ENCODE results near the gene C1QTNF6. TPM values are rescaled to one million over a fixed set of nuclear protein-coding genes. Genes with fewer than 3 reads are reported as not detected.

C1QTNF6 gene
- total RNA-seq, 2 experiments from 2014 or later: 2.9 to 3.4 TPM

DNA sequence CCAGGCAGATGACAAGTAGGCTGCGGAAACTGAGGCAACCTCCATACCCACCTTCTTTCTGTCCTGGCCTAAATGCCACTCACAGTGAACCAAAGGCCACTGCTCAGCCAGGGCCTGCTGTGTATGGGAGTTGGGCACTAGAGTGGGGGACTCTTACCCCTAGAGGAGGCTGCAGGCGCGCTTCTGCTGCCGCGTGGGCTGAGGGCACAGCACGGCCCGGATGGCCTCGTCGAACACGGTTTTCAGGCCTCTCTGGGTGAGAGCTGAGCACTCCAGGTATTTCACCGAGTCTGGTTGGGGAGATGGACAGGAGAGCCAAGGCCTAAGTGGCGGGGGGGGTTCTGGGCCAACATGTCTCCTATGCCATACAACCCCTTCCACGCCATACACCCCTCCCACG lies 38.5 kb upstream of the C1QTNF6 start:
- ChIA-PET POLR2A (interaction anchor here (1.7 to 5.5 kb wide), 3 partner anchors 12 to 27 kb away, joined by 4 to 37 read pairs (median 10); partner anchors contain the start of gene RAC2), CTCF (interaction anchor here (2.4 to 5.3 kb wide), 2 partner anchors 14 to 17 kb away, joined by 6 to 35 read pairs; partner anchors contain the start of gene RAC2)

DNA sequence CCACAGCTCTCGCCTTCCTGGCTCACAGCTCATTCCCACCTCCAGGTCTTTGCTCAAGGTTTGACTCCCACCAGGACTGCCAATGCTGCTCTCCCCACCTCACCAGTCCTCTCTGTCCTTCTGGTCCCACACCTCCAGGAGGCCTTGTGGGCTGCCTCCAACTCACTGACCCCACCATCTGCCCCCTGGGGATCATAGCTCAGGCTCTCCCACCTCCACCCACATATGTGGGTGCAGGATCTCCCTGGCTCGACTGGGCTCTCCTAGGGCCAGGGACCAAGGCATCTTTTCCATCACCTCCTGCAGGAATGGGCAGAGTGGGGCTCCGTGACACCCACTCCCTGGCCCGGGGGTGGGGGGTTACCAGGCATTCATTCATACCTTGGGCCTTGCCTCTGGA lies 38.0 kb upstream of the C1QTNF6 start:
- POLR2A ChIA-PET: interaction anchor here (1.7 to 5.5 kb wide), 3 partner anchors 12 to 26 kb away, joined by 4 to 37 read pairs (median 10); partner anchors contain the start of gene RAC2
- CTCF ChIA-PET: interaction anchor here (2.4 to 5.3 kb wide), 2 partner anchors 14 to 18 kb away, joined by 6 to 35 read pairs; partner anchors contain the start of gene RAC2

DNA sequence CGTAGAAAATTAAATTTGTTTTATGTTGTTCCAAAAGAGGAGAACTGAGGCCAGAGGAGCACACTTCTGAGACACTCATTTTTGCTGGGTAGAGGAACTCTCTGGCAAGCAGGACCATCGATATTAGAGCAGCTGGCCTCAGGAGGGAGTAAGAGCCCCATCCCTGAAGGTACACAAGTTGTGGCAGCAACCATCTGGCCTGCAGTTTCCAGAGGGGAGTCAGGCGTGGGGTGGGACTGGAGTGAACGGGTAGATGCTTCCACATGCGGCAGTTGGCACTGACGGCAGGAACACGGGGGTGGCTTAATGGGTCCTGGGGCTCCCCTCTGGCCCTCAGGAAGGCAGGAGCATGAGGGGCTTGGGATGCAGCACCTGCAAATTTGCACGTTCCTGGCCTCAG lies 37.4 kb upstream of the C1QTNF6 start:
- POLR2A ChIA-PET: interaction anchor here (1.7 to 5.5 kb wide), 3 partner anchors 13 to 26 kb away, joined by 4 to 37 read pairs (median 10); partner anchors contain the start of gene RAC2
- CTCF ChIA-PET: interaction anchor here (2.4 to 5.3 kb wide), 2 partner anchors 15 to 18 kb away, joined by 6 to 35 read pairs; partner anchors contain the start of gene RAC2

DNA sequence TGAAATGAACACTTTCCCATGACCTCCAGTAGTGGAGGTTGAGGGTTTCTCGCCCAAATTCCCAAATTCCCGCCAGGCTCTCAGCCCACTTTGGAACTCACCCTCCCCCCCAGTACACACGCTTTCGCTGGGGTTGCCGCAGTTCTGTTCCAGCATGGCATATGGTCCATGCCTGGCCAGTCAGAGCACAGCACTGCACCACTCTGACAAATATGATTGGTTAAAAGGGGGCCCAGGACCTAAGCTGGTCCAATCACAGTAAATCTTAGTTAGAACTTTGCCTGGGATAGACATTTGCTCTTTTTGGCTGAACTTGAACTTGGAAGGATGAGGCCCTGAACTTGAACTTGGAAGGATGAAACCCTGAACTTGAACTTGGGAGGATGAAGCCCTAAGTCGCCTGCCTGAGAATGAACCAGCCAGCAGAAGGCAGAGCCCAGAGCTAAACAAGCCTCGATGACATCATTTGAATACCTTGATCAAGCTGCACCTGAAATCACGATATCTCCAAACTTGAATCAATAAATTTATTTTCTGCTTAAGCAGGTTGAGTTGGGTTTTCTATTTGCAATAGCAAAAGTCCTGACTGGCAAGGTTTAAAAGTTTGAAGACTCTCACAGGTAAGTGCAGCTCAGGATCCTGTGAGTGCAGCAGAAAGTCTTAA lies 36.8 kb upstream of the C1QTNF6 start:
- ChIA-PET CTCF (interaction anchor here (0.6 to 5.3 kb wide), 5 partner anchors 15 to 37 kb away, joined by 3 to 35 read pairs (median 4); partner anchors contain the start of gene RAC2), POLR2A (interaction anchor here (1.1 to 5.5 kb wide), 4 partner anchors 13 to 61 kb away, joined by 4 to 37 read pairs (median 8); partner anchors contain the start of gene RAC2)

DNA sequence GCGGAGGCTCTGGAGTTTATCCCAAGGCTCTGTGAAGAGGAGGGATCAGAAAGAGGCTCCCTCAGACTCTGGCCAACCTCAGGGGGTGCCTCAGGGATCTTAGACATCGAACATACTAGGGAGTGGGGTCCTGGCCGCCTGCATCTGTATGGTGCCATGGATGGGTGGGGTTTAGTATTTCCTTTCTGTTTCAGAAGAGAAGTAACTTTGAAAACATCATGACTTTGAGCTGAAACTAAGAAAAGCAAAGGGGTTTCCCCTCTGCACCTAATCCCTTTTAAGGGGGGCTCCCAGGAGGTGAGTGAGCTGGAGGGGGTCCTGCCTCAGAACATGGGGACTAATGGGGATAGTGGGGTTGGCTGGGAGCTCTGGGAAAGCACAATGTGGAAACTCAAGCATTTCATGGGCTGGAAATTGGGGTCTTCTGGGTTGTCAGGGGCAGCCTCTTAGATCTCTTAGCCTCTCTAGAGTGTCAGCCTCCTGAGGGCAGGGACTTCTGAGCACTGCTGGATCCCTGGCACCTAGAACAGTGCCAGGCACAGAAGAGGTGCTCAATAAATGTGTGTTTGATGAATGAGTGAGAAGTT lies 36.0 kb upstream of the C1QTNF6 start:
- POLR2A ChIA-PET: interaction anchor here (0.6 to 5.5 kb wide), 5 partner anchors 14 to 86 kb away, joined by 3 to 37 read pairs (median 5); partner anchors contain the start of gene RAC2
- CTCF ChIA-PET: interaction anchor here (0.9 to 5.3 kb wide), 3 partner anchors 16 to 37 kb away, joined by 3 to 35 read pairs (median 6); partner anchors contain the start of gene RAC2

DNA sequence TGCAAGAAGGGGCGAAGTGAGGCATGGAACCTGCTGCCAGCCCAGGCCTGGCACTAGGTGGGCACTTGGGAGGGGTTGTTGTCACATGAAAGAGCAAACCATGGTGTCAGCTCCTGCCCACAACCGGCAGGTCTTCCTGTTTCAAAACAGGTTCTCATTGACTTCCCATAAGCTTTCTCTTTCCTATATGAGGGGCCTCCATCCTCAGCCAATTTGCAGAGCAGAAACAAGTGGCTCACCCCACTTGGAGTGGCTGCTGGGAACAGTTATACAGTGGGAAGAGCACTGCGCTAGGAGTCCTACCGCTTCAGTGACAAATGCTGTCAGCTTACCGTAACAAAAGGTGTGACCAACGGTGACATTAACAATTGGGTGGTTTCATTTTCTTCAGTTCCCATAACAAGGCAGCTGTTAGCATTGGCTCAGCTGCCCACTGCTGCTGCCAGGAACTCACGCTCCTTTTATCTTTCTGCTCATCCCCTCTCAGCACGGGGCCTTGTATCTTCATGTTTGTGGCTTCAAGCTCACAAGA lies 34.5 kb upstream of the C1QTNF6 start:
- ChIA-PET CTCF (interaction anchor here (0.6 to 5.3 kb wide), 9 partner anchors 16 to 228 kb away, joined by 3 to 35 read pairs (median 3); partner anchors contain the start of gene RAC2), POLR2A (interaction anchor here (0.5 to 5.5 kb wide), 9 partner anchors 8 to 101 kb away, joined by 4 to 37 read pairs (median 6); partner anchors contain the start of gene RAC2)

DNA sequence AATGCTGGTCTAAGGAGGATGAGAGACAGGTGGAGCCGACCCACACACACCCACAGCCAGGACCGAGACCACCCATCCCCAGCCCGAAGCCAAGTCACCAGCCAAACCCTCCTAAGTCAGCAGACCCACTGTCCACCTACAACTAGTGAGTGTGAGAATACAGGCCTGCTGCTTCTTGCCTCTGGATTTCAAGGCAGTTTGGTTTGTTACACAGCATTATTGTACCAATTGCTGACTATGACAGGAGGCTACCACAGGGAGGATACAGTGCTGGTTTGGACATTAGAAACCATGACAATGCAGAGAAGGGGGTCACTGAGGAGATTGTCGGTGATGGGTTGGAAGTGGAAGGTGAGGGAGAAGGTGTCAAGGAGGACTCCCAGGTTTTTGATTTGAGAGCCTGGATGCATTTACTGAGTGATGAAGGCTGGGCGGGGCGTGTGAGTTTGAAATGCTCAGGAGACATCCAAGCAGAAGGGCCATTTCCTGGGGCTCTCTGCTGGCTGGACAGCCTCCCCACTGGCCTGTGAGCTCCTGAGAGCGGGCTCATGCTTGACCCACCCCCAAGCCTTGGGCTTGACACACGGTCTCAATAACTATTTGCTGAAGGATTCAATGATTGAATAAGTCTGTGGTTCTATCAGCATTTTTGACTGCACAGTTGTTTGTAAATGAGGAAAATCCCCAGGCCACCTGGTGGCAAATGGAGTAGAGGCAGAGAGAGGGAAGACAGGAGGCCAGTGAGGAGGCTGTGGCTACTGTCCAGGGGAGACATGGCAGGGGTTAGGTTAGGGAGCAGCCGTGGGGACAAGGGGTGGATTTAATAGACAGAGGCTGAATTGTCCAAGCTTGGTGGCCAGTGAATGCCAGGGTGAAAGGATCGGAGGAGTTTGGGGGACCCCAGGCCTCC lies 33.6 kb upstream of the C1QTNF6 start:
- CTCF ChIA-PET: interaction anchor here (1.0 to 5.3 kb wide), 3 partner anchors 22 to 58 kb away, joined by 3 to 35 read pairs (median 11); partner anchors contain the start of gene RAC2
- POLR2A ChIA-PET: interaction anchor here (1.1 to 5.5 kb wide), 6 partner anchors 9 to 75 kb away, joined by 4 to 37 read pairs (median 8); partner anchors contain the start of gene RAC2

DNA sequence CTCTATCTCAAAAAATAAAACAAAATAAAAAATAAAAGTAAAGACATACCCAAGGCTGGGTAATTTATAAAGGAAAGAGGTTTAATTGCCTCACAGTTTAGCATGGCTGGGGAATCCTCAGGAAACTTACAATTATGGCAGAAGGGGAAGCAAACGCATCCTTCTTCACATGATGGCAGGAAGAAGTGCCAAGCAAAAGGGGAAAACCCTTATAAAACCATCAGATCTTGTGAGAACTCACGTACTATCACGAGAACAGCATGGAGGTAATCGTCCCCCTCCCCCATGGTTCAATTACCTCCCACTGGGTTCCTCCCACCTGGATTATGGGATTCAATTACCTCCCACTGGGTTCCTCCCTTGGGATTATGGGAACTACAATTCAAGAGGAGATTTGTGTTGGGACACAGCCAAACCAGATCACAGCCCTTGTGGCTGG lies 32.5 kb upstream of the C1QTNF6 start:
- CTCF ChIA-PET: interaction anchor here (1.3 to 3.9 kb wide), 4 partner anchors 9 to 40 kb away, joined by 4 to 15 read pairs (median 7); no protein-coding TSS in a partner anchor
- POLR2A ChIA-PET: interaction anchor here (1.1 to 2.3 kb wide), 3 partner anchors 10 to 21 kb away, joined by 3 to 9 read pairs (median 5); no protein-coding TSS in a partner anchor

DNA sequence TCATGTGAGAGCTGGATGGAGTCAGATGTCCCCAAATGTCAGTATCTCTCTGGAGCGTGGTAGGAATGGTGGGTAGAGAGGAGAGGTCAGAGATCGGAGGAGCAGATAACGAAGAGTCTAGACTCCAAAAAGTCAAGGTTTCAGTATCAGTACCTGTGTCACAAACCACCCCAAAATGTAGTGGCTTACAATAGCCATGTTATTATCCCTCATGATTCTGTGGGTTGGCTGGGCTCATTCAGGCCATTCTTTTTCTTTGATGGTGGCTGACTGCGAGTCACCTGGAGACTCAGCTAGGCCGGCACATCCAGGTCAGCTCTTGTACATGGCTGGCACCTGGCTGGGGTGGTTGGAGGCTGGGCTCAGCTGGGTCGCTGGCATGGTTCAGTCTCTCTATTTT lies 31.5 kb upstream of the C1QTNF6 start:
- ChIA-PET CTCF (interaction anchor here (0.8 to 3.9 kb wide), 7 partner anchors 10 to 140 kb away, joined by 3 to 15 read pairs (median 4); no protein-coding TSS in a partner anchor), POLR2A (interaction anchor here (0.5 to 1.9 kb wide), 4 partner anchors 10 to 137 kb away, joined by 4 to 13 read pairs (median 8); no protein-coding TSS in a partner anchor)

DNA sequence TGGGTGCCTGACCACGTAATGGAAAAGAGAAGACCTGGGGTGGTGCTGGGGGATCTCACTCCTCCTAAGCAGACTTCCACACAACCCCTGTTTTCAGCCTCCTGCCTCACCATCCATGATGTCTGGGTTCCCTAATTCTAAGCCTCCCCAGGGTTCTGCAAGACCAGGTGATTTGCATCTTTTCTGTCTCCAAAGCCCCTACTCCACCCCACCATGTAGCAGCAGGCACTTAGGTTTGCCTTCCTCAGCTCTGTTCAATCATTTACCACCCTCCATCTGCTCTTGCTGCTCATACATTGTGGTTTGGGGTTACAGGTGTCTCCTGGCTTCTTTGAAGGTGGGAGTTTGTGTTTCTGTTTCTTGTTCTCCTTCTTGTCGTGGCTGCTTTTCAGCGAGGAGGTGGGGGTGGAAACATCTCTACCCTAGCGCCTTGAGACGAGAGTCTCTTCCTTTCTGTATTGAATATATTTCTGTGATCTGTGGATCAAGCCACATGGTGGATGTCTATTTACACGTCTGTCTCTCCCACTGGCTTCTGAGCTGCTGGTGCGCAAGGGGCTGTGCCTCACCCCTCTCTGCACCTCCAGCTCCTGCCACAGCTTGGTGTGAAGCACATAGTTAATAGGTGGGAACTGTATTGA lies 30.8 kb upstream of the C1QTNF6 start:
- POLR2A ChIA-PET: interaction anchor here (0.9 to 1.9 kb wide), 3 partner anchors 10 to 24 kb away, joined by 4 to 13 read pairs (median 10); no protein-coding TSS in a partner anchor
- CTCF ChIA-PET: interaction anchor here (0.8 to 3.9 kb wide), 9 partner anchors 10 to 139 kb away, joined by 3 to 15 read pairs (median 4); partner anchors contain the start of gene RAC2

DNA sequence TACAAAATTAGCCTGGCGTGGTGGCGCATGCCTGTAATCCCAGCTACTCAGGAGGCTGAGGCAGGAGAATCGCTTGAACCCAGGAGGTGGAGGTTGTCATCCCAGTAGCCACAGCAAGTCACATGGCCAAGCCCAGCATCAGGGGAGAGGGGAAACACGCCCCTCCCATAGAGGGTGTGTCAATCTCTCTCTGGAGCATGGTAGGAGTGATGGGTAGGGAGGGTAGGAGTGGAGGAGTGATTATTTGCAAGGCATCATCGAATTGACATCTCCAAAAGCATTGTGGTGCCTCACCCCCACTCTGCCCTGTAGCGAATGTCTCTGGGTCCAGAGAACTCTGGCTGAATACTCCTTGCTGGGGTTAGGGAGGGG lies 30.3 kb upstream of the C1QTNF6 start:
- POLR2A ChIA-PET: interaction anchor here (0.9 to 1.9 kb wide), 3 partner anchors 11 to 24 kb away, joined by 4 to 13 read pairs (median 10); no protein-coding TSS in a partner anchor
- CTCF ChIA-PET: interaction anchor here (1.0 to 3.9 kb wide), 6 partner anchors 9 to 53 kb away, joined by 3 to 15 read pairs (median 4); partner anchors contain the start of gene RAC2

DNA sequence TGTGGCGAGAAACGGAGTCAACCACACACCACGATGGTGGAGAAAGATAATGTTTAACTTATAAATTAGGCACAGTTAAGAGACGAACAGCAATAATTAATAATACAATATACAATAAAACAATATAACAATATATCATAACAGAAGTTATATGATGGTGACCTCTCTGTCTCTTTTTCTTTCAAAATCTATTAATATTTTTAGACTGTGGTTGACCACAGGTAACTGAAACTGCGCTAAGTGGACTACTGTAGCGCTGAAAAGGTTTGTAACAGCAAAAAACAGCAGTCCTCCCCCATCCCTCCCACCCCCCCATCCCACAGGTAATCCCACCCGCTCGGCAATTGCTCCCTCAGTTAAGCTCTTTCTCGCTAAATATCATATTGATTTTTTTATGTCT lies 27.8 kb upstream of the C1QTNF6 start:
- POLR2A ChIA-PET: no interaction called here
- CTCF ChIA-PET: no interaction called here

DNA sequence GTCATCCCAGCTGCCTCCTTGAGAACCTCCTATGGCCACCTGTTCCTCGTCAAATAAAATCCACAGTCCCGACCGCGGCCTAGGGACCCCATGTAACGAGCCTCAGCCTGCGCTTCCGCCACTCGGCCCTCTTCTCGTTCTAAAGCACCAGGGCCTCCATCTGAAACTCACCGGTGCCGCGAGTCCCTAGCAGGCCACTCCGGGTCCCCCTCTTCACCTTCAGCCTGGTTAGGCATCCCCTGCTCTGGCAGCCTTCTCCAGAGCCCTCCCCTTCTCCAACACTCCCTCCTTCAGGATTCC lies 26.6 kb upstream of the C1QTNF6 start:
- POLR2A ChIA-PET: no interaction called here
- CTCF ChIA-PET: interaction anchor here (1.4 kb wide), 1 partner anchor 21 kb away, joined by 4 read pairs; no protein-coding TSS in a partner anchor

DNA sequence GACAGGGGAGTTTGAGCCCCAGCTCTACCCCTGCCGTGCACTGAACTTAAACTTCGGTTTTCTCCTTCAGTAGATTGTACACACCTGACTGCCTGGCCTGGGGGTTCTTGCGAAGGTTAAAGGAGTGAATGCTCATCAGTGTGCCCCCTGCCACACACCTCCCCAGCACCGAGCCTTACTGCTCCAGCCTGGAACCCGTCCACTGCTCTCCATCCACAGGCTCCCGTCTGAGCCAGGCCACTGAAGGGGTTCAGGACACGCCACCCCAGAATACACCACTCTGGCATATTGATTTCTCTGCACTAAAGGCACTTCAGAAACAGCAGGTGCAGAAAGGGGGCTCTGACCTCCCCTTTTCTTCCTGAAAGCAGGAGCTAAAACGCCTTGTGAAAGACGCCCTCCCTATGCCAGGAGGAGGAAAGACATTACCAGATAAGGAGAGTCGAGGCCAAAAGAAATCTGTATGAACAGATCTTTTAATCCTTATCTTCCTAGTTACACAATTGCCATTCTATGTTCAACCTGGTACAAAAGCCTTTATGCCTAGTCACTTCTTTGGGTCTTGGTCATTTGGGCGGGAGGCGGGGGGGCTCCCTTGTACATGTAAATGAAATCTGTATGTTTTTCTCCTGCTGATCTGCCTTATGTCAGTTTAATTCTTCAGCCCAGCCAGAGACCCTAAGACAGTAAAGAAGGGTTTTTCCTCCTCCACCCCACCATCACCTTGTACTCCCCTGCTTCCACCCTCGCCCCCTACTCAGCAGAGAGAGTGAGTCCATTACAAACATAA lies 26.1 kb upstream of the C1QTNF6 start:
- ChIA-PET POLR2A (no interaction called here), CTCF (interaction anchor here (1.4 kb wide), 1 partner anchor 21 kb away, joined by 4 read pairs; no protein-coding TSS in a partner anchor)

DNA sequence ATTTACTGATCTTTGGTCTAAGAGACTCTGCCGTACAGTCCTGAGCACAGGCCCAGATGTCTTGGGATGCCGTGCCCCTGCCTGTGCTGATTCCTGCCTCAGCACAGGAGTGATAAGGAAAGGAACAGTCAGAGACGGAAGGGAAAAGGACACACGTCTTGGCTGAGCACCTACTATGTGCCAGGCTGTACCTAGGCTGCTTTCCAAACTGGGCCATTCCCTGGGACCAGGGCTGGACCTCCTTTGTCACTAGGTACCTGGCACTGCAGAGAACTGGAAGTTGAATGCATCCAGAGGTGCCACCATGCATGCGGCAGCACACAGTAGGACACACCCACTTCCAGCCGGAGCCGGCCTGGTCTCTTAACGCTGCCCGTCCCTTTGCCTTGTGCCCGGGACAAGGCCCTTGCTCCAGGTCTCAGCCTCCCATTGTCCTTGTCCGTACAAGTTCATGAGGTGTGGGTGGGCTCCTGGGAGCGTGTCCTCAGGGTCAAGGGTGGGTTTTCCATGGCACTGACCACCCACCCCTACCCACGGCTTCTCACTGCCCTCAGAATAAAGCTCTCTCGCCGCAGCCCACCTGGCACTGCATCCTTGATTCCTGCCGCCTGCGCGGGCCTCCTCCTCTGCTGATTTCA lies 25.3 kb upstream of the C1QTNF6 start:
- ChIA-PET CTCF (interaction anchor here (1.4 kb wide), 1 partner anchor 20 kb away, joined by 4 read pairs; no protein-coding TSS in a partner anchor), POLR2A (no interaction called here)
